Spinal cord (tissue), 10 donors: ENCODE results near the gene STX10. TPM values are rescaled to one million over a fixed set of nuclear protein-coding genes. Genes with fewer than 3 reads are reported as not detected.

Experiments
- DNase-seq, 6 donors: peaks; one replicate each; pipeline versions ENCODE4 v3.0.0 to v3.0.0-alpha.2; 2013 to 2015; ENCODE audit warnings: low spot score in 6 of 6, low read depth in 4 of 6
- H3K27ac ChIP-seq: one replicate; pipeline ENCODE4 v1.5.1; 2013; ENCODE audit warnings: low read depth, low read length, control low read depth
- H3K27me3 ChIP-seq: one replicate; pipeline ENCODE4 v1.6.1; 2013; ENCODE audit warnings: low read length; ENCODE audit not compliant: control insufficient read depth, insufficient read depth
- H3K36me3 ChIP-seq: one replicate; pipeline ENCODE4 v1.6.1; 2013; ENCODE audit warnings: low read length; ENCODE audit not compliant: control insufficient read depth, insufficient read depth
- H3K4me1 ChIP-seq: one replicate; pipeline ENCODE4 v1.6.1; 2013; ENCODE audit warnings: low read length; ENCODE audit not compliant: control insufficient read depth, insufficient read depth
- H3K4me3 ChIP-seq: one replicate; pipeline ENCODE4 v1.5.1; 2013; ENCODE audit warnings: low read depth, low read length, control low read depth
- H3K9me3 ChIP-seq: one replicate; pipeline ENCODE4 v1.6.1; 2013; ENCODE audit warnings: low read length; ENCODE audit not compliant: control insufficient read depth, insufficient read depth
- WGBS: methylation state at CpG from one replicate; pipeline ENCODE4 v1.1.5; 2013; ENCODE audit warnings: missing lambda C conversion rate; ENCODE audit not compliant: insufficient coverage; 5-methylcytosine and 5-hydroxymethylcytosine counted together
- polyA plus RNA-seq, 2 donors: library from polyadenylated mRNA; unstranded; fragments of 120-200 nt; gene quantifications; one replicate each; pipeline ENCODE4 v1.2.1, GENCODE V29; 2013; ENCODE audit not compliant: insufficient read length in 2 of 2
- total RNA-seq, 2 donors: library from RNA; depleted of rRNA in 1 of 2; stranded (reverse); fragments of 120-200 nt in 1 of 2; fragments of >200 nt in 1 of 2; gene quantifications; one replicate each; pipeline versions ENCODE4 v1.2.3 to v1.2.4, GENCODE V29; 2013 to 2014
- donor health status: healthy.

Gene STX10
- total and polyA plus RNA-seq, 4 donors, result 25.5 to 71.3 (median 63.7) TPM

DNA sequence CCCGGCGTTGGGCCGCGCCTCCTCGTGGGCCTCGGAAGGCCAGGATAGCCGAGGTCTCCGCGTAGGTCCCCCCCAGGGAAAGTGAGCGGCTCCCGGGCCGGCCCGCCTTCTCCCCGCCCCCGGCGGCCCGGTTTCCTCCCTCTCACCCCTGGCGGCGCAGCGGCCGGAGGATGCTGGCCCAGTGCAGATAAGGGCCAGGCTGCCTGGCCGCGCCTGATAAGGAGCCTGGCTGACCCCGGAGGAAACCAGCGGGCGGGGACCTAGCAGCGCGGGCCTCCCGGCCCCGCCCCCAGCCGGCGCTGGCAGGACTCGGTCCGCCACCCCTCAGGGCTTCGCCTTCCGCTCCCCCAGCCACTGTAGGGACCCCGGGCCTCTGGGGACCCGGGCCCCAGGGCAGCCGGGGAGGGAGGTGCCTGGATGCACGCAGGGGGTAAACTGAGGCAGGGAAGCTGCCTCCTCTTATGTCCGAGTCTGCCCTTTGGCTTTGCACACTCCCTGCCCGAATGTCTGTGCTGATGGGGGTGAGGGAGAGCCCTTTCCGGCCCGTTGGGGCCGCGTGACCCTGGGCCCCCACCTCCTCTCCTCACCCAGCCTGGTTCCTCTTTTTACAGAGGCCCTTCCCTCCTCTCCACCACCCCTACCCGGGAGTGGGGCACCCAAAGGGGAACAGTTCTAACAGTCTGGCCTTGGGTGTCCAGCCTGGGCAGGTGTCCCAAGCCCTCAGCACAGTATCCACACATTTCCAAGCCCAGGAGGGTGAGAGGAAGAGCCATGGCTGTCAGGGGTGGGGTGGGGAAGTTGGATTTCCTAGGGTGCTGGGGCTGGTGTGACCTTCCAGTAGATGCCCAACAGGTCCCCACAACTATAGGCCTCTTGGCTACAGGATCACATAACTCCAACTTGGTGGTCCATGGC, 47.3 kb downstream of the STX10 start, which contains the start of gene LYL1:
Gene LYL1 (minus strand): TSS at position 193 of the 915 bp plus-strand sequence. CDS start 1,687 bp downstream, outside the sequence.
- Histone ChIP-seq H3K4me3 (peak within 1 kb of the TSS; percentile 26), H3K27me3 (peaks cover 28% of the 10 kb centered on the region), H3K9me3 (no peaks in the 10 kb centered on the region), H3K27ac (peak within 1 kb of the TSS; percentile 40), H3K4me1 (peaks cover 62% of the 10 kb centered on the region), H3K36me3 (peaks cover 66% of the 10 kb centered on the region)
- WGBS, result 14% methylated on average over 42 of the region's 47 CpGs
- DNase-seq, result peak in 1 of 6 donors; percentile 57

DNA sequence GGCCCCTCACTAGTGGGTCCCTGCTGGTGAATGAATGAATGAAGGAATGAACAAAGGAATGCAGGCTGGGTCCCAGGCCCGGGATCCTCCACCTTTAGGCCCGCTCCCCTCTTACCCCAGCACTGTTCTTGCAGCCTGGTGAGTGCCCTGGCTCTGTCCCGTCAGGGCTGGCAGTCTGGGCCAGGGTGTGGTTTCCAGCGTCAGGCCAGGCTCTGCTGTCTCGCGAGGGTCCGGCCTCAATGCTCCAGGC, 47.8 kb downstream of the STX10 start:
- Histone ChIP-seq H3K9me3 (no peaks in the 10 kb centered on the region), H3K4me1 (peaks cover 68% of the 10 kb centered on the region), H3K27ac (peak overlapping the region; percentile 33), H3K36me3 (peaks cover 62% of the 10 kb centered on the region), H3K4me3 (peak overlapping the region; percentile 26), H3K27me3 (peaks cover 34% of the 10 kb centered on the region)
- DNase-seq, result no peak
- 33% methylated on average over 7 of the region's 7 CpGs for WGBS

DNA sequence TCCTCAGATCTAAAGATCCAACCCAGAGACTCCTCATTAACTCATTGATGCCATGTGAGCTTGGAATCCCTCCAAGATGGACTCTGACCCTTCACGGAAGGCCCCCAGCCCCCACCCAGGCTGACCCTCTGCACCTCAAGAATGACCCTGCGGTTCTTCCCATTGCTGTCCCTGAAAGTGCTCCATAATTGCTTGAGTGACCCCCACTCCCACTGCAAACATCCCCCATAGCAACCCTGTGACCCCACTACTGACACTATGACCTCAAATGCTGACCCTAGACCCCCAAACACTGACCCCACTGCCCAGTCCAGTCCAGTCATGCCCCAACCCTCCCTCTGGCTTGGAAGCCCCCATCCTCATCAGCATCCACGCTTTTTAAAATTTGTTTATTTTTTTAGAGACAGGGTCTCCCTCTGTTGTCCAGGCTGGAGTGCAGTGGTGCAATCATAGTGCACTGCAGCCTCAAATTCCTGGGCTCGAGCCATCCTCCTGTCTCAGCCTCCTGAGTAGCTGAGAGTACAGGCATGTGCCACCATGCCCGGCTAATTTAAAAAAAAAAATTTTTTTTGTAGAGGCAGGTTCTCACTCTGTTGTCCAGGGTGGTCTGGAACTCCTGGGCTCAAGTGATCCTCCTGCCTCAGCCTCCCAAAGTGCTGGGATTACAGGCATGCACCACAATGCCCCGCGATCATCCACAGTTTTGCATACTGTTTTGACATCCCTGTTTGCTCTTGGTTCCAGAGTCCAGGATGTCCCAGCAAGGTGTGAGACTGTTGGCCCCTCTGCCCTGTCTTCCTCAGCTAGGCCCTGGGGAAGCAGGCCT, 48.4 kb downstream of the STX10 start:
- peak overlapping the region; percentile 26 for H3K4me3 ChIP-seq
- DNase-seq, result no peak
- no peaks in the 10 kb centered on the region for H3K9me3 ChIP-seq
- H3K27me3 ChIP-seq, result peaks cover 37% of the 10 kb centered on the region
- peaks cover 71% of the 10 kb centered on the region for H3K4me1 ChIP-seq
- H3K27ac ChIP-seq, result peak overlapping the region; percentile 33
- 81% methylated on average over 6 of the region's 7 CpGs for WGBS
- peaks cover 57% of the 10 kb centered on the region for H3K36me3 ChIP-seq

DNA sequence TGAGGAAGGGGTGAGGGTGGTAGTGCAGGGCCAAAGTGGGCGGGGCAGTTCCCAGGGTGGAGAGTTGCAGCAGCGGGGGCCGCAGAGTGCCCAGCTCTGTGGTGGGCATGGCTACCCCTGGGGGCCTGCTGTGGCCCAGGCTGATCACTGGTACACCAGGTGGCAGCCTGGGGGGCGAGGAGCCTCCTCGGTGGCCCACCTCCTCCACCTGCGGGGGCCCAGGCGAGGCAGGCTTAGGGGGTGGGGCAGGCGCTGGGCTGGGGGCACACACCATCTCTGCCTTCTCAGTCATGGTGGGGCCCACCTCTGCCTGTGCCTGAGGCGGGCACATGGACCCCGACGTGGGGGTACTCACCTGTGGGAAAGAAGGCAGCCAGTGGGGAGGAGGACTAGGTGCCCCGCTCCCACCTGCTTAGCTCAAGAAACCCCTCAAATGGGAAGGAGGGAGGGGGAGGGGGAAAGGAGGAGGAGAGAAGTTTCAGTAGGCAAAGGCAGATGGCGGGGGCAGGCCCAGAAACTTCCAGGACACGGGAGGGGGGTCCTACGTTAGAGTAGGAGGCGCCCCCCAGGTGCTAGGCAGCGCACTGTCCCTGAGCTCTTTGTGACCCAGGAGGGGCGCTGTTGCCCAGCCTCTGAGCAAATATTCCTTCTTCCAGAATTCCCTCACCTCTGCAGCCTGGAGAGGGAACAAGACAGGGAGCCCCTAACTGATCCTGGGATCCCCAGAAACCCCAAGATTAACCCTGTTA, 49.2 kb downstream of the STX10 start:
- no peaks in the 10 kb centered on the region for H3K9me3 ChIP-seq
- peaks cover 77% of the 10 kb centered on the region for H3K4me1 ChIP-seq
- H3K27me3 ChIP-seq, result peaks cover 44% of the 10 kb centered on the region
- DNase-seq, result no peak
- no peak overlapping the region for H3K27ac ChIP-seq
- 64% methylated on average over 15 of the region's 18 CpGs for WGBS
- peak overlapping the region; percentile 12 for H3K4me3 ChIP-seq
- H3K36me3 ChIP-seq, result peaks cover 58% of the 10 kb centered on the region

DNA sequence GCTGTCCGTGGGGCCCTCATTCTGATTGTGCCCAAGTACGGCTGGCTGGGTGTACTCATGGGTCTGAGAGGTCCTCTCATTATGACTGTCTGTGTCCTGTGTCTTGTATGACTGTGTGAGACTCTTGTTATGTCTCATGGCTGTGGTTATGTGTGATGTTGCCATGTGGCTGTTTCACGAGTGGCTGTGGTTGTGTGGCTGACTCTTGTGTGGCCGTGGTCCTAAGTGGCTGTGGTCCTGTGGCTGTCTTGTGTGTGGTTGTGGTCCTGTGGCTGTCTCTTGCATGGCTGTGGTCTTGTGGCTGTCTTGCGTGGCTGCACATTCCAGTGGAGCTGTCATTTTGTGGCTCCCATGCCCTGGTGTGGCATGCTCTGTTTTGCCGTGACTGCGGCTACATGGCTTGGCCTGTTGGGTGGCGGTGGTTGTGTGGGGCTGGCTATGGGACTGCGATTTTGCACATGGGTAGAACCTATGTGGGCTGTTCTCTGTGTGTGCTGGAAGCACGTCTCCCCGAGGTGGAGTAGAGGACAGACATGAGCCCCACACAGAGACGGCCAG, 50.1 kb downstream of the STX10 start:
- peak overlapping the region; percentile 63 for H3K27ac ChIP-seq
- no peak for DNase-seq
- H3K4me3 ChIP-seq, result peak overlapping the region; percentile 5
- 68% methylated on average over 11 of the region's 12 CpGs for WGBS
- peaks cover 51% of the 10 kb centered on the region for H3K27me3 ChIP-seq
- H3K4me1 ChIP-seq, result peaks cover 85% of the 10 kb centered on the region
- H3K36me3 ChIP-seq, result peaks cover 60% of the 10 kb centered on the region
- no peaks in the 10 kb centered on the region for H3K9me3 ChIP-seq

DNA sequence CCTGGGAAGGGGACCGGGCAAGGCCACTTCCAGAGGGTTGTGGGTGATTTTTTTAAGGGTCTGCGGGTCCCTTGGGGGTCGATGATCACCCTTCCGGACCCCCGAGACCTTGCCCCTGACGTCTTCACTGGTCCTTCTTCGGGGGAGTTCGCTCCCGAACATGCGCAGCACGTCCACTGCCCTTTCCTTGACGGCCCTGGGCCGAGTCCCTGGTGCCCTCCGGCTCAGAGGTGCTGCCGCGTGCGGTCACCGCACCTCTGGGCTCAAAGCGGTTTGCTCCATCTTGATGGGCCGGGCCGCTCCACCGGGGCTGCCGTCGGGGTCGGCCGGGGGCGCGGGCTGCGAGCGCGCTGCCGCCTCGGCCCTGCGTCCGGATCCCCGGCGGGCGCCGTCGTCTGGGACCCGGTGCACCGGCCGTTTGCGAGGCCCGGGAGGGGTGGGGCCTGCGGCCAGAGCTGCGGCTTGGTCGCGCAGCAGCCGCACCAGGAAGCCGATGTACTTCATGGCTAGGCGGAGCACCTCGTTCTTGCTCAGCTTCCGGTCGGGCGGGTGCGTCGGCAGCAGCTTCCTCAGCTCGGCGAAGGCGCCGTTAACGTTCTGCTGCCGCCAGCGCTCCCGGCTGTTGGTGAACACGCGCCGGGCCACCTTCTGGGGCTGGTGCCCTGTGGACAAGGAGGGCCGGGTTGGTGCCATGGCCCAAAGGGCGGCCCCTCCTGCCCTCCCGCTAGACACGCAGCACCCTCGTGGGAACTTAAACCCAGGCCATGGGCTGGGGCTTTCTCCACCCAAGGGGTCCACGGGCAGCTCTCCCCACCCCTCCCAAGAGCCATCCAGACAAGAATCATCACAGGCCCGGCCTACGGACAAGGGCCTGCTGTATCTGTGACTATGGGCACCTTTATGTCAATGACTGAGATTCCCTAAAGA, 50.8 kb downstream of the STX10 start:
- H3K4me1 ChIP-seq, result peaks cover 85% of the 10 kb centered on the region
- WGBS, result 25% methylated on average over 75 of the region's 77 CpGs
- H3K27ac ChIP-seq, result peak overlapping the region; percentile 63

DNA sequence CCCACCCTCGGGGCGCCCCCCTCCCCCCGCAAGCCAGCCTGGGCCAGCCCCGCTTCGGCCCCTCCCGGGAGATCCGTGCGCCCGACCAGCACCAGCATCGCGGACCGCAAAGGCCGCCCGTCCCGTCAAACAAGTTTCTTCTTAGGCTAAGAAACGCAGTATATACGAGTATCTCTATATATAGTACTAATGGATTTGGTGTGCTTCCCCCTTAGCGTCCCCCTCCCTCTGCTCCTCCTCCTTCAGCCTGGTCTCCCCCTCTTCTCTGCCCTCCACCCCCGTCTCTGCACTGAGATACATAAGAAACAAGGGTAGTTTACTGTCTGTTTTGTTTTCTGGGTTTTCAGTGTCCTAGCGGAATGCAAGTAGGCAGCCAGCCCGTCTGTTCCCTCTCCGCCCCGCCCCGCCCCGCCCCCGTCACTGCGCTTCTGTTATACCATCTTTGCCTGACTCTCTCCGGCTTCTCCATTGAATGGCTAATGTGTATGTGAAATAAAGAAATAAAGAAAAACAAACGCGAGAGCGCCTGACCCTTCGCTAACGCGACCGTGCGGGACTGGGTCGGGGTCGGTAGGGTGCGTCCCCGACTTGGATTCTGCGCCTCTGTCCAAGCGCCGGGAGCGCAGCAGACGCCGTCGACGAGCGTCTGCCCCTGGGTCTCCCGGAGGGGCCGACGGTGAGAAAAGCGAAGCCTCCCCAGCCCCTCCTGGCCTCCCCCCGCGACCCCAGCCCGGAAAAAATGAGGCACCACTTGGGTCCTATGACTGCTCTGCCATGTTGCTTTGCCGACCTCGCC, 51.7 kb downstream of the STX10 start:
- 17% methylated on average over 30 of the region's 58 CpGs for WGBS
- Histone ChIP-seq H3K27me3 (peaks cover 53% of the 10 kb centered on the region), H3K4me3 (no peak overlapping the region)

More for the DNA sequence above, 50.8 kb downstream of the STX10 start:
- Histone ChIP-seq H3K4me3 (peak overlapping the region; percentile 5), H3K27me3 (peaks cover 53% of the 10 kb centered on the region), H3K9me3 (no peaks in the 10 kb centered on the region), H3K36me3 (peaks cover 59% of the 10 kb centered on the region)
- peak in 2 of 6 donors; percentile 69 to 73 for DNase-seq

More for the DNA sequence above, 51.7 kb downstream of the STX10 start:
- peak in 2 of 6 donors; percentile 76 to 91 for DNase-seq
- H3K36me3 ChIP-seq, result peaks cover 60% of the 10 kb centered on the region
- H3K4me1 ChIP-seq, result peaks cover 86% of the 10 kb centered on the region
- no peaks in the 10 kb centered on the region for H3K9me3 ChIP-seq
- H3K27ac ChIP-seq, result peak overlapping the region; percentile 57
